Upper lobe of left lung (tissue), 4 donors: Measurements from ENCODE around the gene ACY1.

Source experiments
- CTCF ChIP-seq, 6 experiments: fragments of 450-650 bp in 4 of 6; fragments of 200-600 bp in 2 of 6; sonication (generic) in 2 of 6; IDR thresholded peaks; one replicate each; pipeline ENCODE4 v1.5.1; 2016 to 2019; ENCODE audit warnings: antibody characterized with exemption in 6 of 6
- POLR2A ChIP-seq, 4 donors: fragments of 450-650 bp; IDR thresholded peaks; one replicate each; pipeline ENCODE4 v1.5.1; 2016 to 2017; ENCODE audit warnings: antibody characterized with exemption in 4 of 4, mild to moderate bottlenecking in 2 of 4

GRCh38 chr3:51970606-51971300 is 12.6 kb upstream of the ACY1 start:
- TF ChIP-seq CTCF (IDR thresholded peaks at IDR 0.05) (no peak), POLR2A (IDR thresholded peaks at IDR 0.05) (no peak)
